Measurements from ENCODE around the gene FAM186B.

FAM186B gene

DNA sequence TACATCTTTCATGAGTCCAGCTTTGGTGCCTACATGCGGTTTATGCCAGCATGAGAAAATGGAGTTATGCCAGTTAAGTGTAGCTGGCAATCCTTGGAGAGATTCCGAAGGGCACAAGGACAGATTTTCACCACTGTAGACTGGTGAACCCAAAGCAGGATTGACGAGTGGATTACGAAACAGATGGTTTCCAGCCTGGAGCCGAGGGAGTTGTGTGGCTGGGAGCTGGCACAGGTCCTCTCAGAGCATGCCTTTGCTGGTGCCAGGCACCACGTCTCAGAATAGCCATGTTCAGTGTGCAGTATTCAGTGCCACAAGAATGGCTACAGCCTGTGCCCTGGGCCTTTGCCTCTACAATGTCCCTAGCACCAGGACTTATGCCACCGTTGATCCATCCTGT lies 53.4 kb downstream of the FAM186B start:
- DNase-seq (ENCODE audit: low read depth in 2 of 2): no peak

DNA sequence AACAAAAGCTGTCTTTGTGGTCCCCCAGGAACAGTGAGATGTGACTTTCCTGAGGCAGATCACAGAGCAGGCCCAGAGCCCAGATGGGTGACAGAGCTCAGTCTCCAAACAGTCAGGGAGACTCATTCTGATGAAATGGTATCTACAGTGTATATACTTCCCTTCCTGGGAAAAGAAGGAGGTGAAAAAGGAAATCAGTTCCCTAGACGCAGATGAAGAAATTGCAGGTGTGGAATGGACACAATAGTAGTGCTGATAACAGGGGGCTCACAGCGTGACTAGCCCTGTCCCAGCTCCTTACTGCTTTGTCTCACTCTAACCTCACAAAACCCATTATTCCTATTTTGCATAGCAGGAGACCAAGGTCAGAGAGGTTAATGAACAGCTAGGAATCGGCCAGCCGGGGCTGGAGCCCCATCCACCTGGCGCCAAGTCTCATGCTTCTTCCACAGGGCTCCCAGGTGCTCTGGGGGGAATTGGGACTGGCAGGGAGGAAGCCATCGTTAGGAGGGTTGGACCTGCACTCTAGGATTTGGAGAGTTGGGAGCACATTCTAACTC lies 54.7 kb downstream of the FAM186B start:
- no peak for DNase-seq (ENCODE audit: low read depth in 2 of 2)

DNA sequence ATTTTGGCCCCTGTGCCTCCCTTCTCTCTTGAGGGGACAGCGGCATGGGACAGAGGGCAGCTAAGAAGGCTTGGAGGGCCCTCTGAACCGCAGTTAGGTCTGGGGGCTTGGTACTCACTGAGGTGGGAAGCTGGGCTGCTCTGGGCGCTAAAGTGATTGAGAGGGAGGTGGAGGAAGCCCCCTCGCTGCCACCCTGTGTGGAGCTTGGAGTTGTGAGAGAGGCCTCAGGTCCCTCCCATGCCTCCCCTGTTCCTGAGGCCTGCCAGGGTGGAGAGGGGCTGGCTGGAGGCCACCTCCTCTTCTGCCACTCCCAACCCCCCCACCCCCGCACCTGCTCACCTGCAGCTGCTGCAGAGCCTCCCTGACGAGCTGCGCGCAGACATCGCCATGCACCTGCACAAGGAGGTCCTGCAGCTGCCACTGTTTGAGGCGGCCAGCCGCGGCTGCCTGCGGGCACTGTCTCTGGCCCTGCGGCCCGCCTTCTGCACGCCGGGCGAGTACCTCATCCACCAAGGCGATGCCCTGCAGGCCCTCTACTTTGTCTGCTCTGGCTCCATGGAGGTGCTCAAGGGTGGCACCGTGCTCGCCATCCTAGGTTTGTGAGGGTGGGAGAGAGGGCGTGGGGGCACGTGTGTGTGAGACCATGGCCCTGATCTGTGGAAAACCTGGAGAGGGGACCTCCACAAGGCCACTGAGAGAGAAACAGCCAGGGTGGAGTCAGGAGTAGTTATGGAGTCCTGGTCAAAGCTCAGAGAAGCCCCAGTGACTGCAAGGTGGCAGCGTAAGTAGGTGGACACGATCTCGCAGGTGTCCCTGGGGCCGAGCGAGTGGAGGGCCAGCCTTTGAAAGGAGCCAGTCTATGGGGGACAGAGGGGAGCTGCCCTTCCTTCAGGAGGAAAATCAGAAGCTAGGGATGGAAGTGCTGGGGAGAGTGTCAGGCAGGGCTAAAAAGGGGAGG lies 55.4 kb downstream of the FAM186B start:
- DNase-seq (ENCODE audit: low read depth in 2 of 2): no peak

DNA sequence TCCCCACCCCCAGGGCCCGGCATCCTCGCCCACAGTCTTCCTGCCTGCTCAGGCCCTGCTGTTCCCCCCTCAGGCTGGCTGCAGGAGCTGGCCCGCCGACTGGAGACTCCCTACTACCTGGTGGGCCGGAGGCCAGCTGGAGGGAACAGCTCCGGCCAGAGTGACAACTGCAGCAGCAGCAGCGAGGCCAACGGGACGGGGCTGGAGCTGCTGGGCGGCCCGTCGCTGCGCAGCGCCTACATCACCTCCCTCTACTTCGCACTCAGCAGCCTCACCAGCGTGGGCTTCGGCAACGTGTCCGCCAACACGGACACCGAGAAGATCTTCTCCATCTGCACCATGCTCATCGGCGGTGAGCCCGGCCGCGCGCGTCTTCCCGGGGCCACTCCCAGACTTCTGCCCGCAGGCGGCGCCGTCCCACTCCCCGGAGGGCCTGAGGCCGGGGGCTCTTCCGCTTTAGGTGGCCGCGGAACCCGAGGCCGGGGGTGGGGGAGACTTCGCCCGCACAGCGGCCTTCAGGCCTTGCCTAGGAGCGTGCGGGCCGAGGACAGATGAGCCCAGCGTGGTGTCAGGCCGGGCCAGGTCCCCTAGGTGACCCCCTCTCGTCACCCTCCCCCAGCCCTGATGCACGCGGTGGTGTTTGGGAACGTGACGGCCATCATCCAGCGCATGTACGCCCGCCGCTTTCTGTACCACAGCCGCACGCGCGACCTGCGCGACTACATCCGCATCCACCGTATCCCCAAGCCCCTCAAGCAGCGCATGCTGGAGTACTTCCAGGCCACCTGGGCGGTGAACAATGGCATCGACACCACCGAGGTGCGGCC lies 56.4 kb downstream of the FAM186B start:
- no peak for DNase-seq (ENCODE audit: low read depth in 2 of 2)

DNA sequence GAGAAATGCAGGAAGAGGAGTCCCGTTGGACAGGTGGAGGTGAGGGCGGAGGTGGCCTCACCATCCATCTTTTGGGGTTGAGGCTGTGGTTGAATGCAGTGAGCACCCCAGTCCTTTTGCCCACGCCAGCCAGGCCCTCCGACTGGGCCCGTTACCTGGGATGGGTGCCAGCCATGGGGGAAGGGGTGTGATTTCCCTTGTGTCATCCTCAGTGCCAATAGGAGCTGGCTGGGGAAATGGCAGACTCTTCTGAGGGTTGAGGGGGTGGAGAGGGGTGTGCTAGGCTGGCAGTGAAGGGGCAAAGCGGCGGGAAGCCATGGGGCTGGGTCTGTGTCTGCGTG lies 57.0 kb downstream of the FAM186B start:
- DNase-seq (ENCODE audit: low read depth in 2 of 2): no peak

DNA sequence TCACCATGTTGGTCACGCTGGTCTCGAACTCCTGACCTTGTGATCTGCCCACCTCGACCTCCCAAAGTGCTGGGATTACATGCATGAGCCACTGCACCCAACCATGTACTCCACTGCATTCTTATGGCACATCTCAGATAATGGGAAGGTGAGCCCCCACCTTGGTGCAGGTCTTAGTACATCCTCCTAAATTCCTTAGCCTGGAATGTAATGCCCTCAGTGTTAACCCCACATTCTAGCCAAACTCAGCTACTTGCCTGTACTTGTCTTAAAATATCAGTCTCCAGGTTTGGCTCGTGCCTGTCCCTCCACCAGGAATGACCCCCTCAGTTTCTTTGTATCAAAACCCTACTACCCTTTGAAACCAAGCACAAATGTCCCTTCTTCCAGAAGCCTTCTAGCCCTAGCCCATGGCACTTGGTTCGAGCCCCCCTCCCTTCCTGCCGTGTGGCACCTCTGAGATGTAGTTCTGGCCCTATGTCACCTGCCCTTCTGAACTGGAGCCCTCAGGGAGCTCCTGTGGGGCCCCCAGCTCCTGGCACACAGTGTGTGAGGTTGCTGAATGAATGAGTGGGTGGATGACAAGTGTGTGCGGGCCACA lies 58.2 kb downstream of the FAM186B start:
- no peak for DNase-seq (ENCODE audit: low read depth in 2 of 2)

DNA sequence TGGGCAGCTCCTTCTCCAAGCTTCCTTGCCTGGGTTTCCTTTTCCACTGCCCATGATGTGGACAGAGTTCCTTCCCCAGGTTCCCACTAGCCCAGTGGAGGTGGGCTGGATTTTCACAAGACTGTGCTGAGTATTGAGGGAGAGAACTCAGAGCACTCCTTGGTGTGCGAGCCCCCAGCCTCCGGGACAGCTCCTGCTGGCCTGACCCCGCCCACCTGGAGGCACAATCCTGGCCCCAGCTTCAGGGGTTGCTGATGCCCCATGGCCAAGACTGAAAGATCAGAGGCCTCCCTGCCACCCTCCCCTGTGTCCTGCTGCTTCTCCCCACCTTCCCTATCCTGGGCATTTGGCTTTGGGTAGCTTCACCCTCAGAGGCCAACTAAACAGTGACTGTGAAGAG lies 59.0 kb downstream of the FAM186B start:
- DNase-seq (ENCODE audit: low read depth in 2 of 2): no peak

DNA sequence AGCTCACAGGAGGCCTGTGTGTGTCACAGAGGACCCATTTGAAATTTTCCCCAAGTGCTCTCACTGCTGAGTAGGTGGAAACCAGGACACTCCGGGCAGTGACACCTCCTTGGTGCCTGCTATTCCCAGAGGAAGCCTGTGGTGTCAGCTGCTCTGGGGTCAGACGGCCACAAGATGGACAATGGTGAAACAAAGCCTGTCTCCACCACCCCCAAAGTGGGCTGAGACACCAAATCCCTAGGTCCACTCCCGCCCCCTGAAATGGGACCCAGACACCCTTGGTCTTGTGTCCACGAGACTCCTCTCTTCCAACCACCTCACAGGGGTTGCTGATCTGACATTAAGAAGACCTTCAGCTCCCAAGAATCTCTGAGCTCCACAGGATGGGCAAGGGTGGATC lies 59.6 kb downstream of the FAM186B start:
- no peak for DNase-seq (ENCODE audit: low read depth in 2 of 2)

DNA sequence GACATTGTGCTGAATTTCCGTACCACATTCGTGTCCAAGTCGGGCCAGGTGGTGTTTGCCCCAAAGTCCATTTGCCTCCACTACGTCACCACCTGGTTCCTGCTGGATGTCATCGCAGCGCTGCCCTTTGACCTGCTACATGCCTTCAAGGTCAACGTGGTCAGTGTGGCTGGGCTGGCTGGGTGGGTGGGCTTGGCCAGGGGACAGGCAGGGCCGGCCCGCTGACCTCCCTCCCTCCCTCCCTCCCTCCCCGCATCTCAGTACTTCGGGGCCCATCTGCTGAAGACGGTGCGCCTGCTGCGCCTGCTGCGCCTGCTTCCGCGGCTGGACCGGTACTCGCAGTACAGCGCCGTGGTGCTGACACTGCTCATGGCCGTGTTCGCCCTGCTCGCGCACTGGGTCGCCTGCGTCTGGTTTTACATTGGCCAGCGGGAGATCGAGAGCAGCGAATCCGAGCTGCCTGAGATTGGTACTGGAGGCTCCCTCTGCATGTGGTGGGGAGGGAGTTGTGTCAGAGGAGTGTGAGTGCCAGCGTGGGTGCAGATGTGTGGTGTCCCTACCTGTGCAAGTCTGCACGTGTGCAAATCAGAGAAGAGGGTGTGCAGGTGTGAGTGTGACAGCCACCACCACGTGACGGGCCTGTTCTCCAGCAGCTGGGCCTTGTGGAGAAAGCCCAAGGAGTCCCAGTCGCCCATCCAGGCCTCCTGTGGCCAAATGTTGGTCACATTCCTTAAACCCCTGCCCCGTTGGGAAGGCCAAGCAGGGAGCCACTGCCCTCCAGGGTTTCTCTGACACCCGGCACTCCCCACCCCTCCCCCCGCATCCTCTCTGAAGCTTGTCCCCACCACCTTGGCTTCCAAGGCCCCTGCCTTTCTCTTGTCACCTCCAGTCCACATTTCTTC lies 61.3 kb downstream of the FAM186B start:
- no peak for DNase-seq (ENCODE audit: low read depth in 2 of 2)

DNA sequence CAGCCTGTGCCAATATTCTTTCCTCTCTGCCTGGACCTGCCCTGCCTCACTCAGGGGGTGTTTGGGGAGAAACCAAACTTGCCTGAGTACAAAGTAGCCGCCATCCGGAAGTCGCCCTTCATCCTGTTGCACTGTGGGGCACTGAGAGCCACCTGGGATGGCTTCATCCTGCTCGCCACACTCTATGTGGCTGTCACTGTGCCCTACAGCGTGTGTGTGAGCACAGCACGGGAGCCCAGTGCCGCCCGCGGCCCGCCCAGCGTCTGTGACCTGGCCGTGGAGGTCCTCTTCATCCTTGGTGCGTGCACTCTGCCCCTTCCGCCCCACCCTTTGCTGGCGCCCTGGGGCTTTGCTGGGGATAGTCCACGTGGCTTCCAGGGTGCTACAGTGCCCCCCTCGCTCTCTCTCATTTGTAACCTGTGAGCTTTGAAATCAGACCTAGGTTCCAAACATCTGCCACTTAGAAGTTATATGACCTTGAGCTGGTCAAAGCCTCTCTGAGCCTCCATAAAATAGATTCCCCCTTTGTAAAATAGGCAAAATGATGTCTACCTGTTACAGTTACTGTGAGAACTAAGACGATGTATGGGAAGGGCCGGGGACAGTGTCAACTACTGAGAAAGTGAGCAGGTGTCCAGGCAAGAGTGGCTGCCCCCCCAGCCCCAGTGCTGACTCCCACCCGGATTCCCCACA lies 62.1 kb downstream of the FAM186B start:
- DNase-seq (ENCODE audit: low read depth in 2 of 2): no peak

DNA sequence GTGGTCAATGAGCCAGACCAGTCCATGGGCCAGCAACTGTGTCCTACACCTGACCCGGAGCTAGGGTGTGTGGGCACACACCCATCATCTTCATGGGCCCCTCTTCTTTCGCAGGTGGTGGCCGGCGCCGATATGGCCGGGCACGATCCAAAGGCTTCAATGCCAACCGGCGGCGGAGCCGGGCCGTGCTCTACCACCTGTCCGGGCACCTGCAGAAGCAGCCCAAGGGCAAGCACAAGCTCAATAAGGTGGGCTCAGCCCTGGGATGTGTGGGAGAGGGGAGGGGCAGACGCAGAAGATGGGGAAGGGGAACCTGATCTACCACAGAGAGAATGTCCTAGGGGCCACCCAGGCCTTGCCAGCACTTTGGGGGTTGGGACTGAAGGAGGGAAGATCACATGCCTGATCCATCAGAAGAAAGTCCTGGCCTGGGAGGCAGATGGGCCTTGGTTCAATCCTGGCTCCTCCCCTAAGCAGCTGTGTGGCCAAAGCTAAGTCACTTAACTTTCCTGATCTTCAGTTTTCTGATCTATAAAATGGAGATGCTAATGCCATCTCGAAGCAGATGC lies 62.8 kb downstream of the FAM186B start:
- no peak for DNase-seq (ENCODE audit: low read depth in 2 of 2)

DNA sequence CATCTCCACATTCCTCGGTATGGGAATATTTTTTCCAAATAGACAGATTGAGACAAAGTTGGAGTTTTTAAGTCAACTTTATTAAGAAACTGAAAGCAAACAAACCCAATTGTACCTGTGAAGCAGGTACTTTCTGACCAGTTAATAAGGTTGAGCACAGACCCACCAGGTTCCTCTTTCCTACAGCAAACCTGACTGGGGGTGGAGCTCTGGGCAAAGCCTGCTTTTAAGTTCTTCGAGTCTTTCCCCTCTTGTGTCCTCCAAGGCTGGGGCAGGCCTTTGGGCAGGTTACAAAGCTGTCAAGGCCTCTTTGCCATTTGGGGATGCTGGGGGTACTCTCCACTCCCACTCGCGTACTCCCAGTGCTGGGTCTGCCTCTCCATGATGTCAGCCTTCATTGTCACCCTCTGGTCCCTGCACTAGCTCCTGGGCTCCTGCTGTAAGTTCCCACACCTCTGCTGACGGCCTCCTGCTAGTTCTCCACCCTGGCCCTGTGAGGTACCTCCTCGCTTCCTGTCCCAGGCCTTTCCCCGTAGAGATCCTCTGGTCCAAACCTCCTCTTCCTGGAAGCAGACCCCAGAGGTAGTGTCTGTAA lies 63.4 kb downstream of the FAM186B start:
- DNase-seq (ENCODE audit: low read depth in 2 of 2): no peak

DNA sequence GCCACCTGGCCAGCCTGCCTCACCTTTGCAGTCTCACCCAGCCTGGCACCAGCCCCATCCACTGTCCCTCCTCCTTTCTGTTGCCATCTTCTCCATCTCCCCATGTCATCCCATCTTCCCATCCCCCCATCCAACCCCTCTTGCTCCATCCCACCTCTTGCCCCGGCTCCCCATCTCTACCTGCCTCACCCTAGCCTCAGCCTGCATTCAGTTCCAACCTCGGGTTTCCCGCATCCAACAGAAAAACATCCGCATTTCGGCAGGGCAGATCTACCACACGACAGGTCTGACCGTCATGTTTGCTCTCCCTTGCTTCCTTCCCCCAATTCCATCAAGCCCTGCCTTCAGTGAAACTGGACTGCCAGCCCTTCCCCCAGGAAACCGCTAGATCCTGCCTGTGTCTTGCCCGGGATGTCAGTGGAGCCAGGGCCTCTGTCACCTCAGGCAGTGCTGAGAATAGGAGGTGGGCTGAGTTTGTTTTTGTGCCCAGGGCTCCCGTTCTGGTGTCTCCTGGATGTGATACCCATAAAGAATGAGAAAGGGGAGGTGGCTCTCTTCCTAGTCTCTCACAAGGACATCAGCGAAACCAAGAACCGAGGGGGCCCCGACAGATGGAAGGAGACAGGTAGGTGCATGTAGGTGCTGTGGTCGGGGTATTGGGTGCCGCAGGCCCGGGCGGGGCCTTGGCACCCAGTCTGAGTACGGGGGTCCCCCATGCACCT lies 64.1 kb downstream of the FAM186B start:
- no peak for DNase-seq (ENCODE audit: low read depth in 2 of 2)

DNA sequence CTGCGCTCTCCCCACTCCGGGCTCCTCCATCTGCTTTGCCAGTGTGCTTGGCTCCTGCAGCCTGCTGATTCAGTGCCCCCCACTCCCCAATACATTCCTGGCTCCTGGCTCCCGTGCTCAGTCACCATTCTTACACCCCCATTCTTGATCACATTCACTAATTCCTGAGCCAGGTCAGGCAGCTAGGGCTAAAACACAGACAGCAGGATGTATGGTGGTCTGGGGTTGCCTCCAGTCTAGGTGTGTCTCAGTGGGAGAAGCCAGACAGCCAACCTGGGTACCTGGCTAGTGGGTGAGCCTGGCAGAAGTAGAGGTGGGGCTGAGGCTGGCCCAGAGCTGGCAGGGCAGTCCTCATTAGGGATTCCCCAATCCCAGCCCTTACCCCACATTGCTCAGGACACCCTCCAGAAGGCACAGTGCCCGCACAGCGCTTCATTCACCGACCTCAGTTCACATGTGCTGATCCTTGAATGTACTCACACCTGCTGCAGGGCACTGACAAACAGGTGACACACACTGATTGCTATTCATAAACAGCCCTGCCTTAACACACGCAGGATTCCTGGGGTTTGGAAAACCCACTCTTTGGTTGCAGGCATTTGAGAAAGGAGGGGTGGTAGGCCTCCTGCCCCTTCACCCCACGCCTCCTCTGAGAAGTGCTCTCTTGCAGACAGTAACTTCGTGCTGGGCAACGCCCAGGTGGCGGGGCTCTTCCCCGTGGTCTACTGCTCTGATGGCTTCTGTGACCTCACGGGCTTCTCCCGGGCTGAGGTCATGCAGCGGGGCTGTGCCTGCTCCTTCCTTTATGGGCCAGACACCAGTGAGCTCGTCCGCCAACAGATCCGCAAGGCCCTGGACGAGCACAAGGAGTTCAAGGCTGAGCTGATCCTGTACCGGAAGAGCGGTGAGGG lies 65.0 kb downstream of the FAM186B start:
- DNase-seq (ENCODE audit: low read depth in 2 of 2): no peak

DNA sequence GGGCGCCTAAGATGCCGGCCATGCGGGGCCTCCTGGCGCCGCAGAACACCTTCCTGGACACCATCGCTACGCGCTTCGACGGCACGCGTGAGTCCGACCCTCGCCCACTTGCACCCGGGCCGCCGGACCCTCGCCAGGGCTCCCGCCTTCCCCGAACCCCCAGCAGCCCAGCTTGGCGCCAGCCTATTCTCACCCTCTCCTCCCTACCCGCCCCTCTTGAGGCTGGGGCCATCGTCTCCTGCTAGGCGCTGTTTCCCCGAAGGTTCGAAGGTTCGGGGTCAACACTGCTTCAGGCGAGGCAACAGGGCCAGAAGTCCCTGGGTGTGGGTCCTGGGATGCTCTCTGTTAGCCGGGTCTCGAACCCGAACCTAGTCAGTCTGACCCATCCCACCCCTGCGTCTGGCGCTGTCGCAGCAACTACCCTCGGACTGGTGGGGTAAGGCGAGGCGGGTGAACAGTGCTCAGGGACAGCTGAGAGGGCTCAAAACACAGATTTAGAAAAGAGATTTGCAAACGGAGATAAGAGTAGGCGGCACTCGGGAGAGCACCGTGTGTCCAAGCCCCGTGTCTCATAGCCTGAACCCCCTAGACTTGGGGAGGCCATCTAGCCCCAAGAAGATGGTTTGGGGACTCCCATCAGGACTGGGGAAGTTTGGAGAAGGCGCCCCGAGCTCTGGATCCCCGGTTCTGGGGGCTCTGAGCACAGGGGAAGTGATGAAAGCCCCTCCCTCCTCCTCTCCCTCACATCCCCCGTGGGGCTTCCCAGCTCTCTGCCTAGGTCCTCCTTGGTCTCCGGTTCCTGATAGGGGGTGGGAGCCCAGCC lies 65.8 kb downstream of the FAM186B start:
- no peak for DNase-seq (ENCODE audit: low read depth in 2 of 2)

DNA sequence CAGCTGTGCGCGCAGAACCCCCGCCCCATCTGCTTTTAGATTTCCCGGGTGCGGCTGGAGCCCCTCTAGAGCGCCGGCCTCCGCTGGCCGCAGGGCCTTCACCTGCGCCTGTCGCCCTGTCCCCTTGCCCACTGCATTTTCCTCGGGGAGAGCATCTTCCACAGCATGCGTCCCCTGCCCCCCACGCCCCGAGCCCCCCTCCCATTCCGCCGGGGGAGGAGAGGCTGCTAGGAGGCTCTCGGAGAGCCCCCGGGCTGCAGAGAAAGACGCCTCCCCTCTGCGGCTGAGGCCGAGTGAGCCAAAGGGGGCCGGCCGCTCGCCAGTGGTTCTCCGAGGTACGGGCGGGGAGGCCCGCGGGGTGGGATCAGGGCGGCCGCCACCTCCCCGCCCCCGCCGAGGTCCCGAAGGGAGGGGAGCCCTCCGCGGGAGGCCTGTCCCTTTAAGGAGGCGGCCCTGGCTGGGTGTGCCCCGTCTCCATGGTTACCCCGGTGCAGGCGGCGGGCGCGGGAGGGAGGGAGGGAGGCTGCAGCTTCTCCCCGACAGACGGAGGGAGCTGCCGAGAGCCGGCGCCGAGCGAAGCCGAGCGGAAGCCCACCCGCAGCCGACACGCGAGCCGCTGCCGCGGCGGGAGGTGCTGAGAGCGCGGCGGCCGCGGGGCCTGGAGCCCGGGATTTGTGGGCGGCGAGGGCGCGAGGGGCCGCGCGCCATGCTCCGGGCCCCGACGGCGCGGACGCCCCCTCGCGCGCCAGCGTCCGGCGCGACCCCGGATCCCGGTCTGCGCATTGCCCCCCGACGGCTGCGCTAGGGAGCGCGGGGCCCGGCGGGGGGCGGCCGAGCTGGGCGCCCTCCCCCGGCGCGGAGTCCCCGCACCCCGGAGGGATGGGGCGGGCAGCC lies 66.7 kb downstream of the FAM186B start, which contains the start of gene KCNH3:
TSS of gene KCNH3 (plus strand) at position 521 of the 894 bp plus-strand sequence. CDS start 387 bp downstream, outside the sequence.
- DNase-seq (ENCODE audit: low read depth in 2 of 2): peak; percentile 72 to 79

Measured in activated CD8-positive, alpha-beta memory T cell treated with anti-CD3 and anti-CD28 coated beads for 4 hours (primary cell).